HG02870 (cell line): Measurements from ENCODE around the gene MYO18B.

Experiments
- ATAC-seq: cut with Tn5 transposase; IDR thresholded peaks from one replicate; pipeline ENCODE4 v1.9.1; 2021; ENCODE audit warnings: mild to moderate bottlenecking, moderate library complexity; ENCODE audit not compliant: unreplicated experiment

Gene MYO18B

DNA sequence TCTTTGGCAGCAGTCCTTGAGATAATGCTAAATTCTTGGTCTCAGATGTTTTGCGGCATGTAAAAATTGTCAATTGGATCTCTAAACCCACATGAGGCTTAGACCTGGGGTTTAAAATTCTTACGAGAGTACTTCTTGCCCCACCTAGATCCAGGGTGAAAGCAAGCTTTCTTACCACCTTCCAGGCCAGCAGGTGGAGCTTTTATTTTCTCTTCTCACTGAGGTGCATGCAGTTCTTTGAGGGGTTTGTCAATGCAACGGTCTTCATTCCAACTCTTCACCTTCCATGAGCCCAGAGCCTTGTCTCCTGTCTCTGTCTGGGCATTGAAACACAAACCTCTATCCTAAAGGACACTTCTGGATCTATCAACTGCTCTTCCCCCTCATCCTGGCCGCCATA, 154.1 kb downstream of the MYO18B start:
- ATAC-seq = no peak

DNA sequence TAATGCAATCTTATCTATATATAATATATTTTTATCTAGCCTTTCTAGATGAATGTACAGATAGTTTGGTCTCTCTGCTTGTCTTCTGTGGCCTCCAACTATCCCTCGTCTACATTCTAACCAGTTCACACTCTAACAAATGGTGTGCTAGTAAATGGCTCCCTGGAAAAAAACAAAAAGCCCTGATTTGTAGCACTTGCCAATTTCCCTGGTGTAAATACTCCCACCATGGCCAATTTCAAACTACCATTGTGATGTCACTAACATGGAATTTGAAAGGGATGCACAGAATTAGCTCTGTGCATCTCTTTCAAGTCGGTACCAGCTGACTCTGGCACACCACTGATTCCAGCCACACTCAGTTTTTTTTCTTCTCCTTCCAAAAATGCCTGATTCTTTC, 154.6 kb downstream of the MYO18B start:
- ATAC-seq = no peak

DNA sequence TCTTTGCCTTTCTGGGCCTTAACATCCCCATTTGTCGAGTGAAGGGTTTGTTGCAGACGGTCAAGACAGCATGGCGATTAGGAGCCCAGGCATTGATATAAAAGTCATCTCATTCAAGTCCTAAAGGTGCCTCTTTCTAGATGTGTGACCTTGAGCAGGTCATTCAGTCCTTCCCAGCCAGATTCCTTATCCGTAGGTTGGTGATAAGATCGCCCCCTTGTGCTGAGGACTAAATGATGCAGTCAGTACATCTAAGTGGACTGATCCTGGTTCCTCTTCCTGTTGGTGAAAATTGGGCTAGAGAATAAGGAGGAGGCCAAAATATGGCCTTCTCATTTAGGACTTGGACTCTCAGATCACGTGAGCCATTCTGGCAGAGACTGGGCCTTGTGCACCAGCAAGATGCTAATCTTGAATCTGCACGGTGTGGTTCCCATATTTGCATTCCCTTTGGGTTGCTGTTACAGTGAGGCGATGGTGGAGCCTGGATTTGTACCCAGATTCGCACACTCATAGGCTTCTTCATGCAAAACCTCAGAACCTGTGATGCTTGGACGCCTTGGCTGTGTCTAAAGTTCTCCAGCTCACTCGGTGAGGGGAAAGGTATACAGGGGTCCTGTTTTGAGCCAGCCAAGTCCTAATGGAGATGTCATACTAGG, 156.8 kb downstream of the MYO18B start:
- ATAC-seq = no peak

DNA sequence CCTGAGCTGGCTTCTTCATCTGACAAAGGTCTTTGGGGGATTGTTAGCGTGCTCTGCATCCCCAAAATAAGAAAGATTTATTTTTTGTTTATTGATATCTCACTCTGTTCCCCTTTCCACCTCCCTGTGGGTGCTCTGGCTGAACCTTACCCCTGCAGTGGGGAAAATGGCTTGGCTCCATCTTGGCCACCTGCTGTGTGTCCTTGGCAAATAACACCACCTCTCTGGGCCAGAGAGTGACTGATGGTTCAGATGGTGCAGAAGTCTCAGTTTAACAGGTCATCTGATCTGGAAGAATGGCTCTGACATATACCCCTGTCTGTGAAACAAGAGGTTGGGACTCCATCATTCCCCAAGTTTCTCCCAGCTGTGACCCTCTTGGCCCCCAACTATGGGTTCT, 157.6 kb downstream of the MYO18B start:
- no peak for ATAC-seq

DNA sequence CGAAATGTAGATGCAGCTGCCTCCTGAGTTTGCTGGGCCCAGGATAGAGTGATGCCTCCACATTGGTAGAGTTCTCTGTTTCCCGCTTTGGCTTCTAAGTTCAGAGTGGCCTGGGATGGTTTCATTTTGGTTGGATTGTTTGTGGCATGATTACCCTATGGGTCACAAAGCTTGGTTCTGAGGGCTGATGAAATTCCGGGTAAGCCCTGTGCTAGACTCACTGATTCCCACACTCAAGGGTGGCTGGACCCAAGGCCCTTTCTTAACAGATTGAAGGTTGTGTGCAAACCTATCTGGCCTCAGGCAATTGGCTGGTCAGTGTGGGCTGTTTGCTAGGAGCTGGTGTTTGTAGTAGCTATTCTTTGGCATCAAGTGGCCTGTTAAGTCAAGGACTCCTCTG, 158.4 kb downstream of the MYO18B start:
- ATAC-seq = no peak

DNA sequence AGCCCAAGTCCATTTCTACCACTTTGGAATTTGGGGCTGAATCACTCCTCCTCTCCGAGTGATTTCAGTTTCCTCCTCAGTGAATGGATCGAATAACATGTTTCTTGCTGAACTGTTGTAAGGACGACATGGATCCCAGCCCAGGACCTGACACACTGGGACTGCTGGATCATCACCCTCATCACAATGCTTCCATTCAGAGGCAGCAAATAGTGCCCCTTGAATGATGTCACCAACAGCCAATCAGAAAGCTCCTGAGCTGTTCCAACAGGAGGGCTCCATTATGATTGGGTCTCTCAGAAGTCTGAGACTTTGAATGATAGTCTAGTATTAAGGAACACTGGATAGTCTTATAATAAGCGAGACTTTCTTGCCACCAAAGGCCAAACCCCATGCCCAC, 158.9 kb downstream of the MYO18B start:
- no peak for ATAC-seq

DNA sequence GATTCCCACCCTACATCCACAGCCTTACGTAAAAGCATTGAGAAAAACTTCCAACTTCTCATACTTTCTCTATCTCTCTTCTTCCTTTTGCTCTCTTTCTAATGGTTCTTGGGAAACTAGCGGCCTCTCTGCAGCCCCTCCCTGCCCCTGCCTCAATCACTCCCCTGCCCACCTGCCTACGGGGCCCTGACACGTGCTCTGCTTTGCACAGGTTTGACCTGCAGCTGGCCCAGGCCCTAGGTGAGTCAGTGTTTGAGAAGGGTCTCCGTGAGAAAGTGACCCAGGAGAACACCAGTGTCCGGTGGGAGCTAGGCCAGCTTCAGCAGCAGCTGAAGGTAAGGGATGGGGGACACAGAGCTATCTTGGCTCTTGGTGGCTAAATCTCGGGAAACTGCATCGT, 160.4 kb downstream of the MYO18B start:
- no peak for ATAC-seq

DNA sequence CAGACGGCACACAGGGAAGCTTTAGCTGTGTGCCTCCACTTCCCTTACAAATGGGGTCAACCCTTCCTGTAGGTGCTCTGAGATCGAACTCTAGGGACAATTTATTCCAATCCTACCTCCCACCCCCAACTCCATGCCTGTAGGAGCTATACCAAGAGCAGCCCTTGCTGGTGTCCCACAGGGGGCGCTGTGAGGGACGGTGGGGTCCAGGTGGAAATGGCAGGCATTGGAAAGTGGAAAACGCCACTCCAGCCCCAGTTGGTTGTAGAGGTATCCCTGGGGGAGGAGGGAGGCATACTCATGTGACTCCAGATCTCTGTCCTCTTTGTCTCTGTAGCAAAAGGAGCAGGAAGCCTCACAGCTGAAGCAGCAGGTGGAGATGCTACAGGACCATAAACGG, 161.3 kb downstream of the MYO18B start:
- no peak for ATAC-seq

DNA sequence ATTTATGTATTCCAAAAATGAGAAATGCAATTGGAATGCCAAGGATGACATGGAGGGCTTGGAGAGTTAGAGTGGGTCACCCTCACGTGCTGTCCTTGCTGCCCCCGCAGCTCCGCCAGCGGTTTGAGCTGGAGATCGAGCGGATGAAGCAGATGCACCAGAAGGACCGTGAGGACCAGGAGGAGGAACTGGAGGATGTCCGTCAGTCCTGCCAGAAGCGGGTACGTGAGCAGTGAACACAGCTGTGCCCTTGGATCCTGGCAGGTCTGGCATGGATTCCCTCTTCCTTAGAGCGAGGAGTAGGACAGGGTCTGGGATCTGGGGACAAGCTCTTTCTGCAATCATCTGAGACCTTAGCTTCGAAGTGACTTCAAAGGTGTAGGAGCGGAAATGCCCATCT, 166.2 kb downstream of the MYO18B start:
- no peak for ATAC-seq

DNA sequence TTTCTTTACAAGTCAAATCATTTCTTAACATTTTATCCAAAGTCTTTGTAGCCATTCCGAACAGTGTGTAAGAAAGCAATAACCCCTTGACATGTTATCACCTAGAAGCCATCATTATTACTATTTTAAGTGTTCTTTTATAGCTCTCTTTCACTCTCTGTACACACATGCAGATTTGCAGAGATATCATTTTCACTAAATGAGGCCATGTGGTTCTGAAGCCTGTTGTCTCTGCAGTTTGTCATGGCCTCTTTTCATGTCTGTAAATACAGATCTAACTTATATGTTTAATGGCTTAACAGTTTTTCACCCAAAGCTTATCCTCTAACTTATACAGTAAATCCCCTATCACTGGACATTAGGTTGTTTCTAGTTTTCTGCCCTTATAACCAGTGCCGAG, 166.8 kb downstream of the MYO18B start:
- ATAC-seq = no peak

DNA sequence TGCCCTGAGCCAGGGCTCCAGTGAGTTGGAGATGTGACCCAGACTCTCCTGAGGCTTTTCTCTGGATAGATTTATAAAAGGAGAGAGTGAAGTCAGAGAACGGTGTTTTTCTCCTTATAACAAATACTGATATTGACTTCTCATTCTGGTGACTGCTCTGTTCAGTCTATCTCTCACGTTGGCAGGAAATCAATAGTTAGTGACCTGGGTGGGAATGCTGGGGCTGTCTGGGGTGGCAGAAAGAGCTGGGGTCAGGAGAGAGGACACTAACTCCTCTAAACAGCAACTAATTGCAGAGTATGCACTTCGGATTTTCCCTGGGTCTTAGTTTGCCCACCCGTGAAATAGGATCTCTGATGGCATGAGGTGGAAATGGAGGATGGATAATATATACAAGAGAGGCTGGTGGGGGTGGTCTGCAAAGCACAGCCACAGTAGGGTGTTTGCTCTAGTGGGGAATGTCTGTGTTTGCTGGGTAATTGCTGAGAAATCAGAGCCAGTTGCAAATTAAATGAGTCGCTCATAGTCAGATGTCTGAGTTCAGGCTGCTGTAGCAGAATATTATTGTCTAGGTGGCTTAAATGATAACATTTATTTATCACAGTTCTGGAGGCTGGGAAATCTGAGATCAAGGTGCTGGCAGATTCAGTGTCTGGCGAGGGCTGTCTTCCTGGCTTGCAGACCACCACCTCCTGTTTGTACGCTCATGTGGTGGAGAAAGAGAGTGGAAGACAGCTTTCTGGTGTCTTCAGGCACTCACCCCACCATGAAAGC, 167.8 kb downstream of the MYO18B start:
- no peak for ATAC-seq

DNA sequence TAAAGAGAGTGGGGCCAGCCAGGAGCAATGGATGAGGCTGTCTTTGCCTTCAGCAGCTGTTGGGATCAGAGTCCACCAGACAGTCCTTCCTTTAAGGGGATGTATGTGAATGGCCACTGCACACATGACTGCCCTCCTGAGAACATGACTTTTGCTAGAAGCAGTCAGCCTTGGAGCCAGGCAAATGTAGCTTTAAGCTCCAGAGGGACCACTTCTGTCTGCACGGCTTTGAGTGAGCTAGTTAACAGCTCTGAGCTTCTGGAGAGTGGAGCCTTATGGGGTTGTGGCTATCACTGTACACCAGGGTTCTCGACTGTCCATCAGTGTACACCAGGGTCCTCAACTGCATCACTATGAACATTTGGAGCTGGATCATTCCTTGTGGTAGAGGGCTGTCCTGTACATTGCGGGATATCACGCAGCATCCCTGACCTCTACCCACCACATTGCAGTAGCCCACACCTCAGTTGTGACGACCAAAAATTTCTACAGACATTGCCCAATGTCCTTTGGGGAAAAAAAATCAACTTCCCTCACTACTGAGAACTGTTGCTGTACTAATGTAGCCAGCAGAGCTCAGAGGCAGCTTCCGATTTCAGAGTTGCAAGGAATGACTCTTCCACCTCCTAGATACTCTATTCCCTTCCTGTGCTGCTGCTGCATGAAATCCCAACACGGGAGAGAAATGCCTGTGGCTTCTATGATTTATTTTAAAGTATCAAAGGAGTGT, 169.4 kb downstream of the MYO18B start:
- ATAC-seq = no peak

DNA sequence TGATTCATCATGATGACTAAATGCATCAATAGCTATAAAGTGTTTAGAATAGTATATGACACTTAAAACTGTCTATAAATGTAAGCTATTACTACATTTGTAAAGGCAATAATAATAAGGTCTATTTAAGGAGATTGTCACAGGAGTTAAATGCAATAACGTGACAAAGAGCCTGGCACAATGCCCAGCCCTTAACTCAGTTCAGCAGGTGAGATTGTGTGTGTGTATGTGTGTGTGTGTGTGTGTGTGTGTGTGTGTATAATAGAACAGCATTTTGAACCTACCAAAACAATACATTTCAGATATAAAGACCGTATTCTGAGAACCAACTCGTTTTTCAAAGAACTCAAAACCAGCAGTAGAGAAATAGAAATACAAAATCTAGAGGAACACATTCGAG, 177.5 kb downstream of the MYO18B start:
- ATAC-seq = no peak

DNA sequence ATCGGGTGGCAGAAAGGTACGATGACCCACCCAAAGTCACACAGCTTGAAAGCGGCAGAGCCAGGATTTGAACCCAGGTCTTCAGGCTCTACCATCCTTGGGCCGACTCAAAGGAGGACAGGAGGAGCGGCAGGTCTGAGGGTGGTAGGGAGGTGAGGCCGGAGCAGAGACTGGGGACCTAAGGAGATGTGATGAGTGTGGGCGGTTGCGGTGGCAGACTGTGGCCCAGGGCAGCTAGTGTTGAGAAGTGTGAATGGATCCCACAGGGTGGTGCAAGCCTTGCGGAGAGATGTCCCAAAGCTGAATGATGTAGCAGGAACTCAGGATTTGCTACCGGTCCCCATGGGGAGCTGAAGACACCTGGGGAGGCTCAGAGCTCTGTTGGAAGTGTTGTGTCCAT, 180.2 kb downstream of the MYO18B start:
- ATAC-seq = no peak

DNA sequence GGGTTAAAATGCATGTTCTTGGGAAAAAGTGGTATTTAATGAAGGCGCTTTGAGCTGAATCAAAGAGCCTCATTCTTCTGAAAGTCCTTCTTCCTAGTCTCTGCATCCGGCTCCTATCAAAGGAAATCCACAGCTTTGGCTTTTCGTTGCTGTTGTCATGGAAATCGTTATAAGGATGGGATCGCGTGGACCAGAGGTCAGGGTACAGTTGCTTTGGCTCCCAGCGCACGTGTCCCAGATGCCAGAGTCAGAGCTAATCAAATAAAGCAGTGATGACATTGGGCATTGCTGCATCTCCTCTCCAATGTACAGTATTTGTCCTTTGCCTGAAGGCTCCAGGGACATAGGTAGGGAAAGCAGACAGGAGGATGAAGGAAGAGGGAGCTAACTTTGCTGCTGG, 181.9 kb downstream of the MYO18B start:
- ATAC-seq = no peak

DNA sequence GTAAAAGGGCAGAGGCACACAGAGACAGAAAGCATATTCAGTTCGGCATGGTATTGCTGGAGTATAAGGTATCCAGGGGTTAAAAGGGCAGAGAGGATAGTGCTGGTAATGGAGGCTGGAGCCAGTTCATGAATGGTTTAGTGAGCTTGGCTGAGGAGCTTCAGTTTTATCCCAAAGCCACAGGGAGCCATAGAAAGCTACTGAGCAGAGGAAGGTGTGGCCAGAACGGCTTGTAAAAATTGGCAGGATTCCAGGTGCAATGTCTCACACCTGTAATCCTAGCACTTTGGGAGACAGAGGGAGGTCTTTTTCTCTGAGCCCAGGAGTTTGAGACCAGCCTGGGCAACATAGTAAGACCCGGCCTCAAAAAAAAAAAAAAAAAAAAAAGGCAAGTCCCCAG, 186.1 kb downstream of the MYO18B start:
- no peak for ATAC-seq

DNA sequence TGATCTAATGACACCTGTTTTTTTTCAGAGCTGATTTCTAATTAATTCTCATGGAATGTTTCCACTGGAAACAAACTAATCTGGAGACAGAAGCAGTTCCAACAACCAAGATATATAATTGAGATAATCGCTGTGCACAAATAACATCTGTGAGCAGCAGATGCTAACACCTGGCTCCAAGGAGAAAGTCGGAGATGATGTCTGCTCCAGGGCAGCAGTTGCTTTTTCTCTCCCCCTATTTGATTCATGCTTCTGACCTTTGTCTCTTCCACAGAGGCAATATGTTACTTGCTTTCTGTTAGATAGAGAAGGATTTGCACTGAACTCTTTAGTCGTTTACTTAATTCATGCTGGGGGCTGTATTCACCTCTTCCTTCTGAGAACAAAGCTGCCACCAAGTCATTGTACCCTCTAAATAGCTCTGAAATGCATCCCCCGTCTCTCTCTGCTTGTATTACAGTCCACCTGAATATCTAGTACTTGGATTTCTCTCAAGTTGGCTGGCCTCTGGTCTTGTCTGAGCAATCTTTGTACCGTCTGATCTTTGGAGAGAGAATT, 187.4 kb downstream of the MYO18B start:
- no peak for ATAC-seq

DNA sequence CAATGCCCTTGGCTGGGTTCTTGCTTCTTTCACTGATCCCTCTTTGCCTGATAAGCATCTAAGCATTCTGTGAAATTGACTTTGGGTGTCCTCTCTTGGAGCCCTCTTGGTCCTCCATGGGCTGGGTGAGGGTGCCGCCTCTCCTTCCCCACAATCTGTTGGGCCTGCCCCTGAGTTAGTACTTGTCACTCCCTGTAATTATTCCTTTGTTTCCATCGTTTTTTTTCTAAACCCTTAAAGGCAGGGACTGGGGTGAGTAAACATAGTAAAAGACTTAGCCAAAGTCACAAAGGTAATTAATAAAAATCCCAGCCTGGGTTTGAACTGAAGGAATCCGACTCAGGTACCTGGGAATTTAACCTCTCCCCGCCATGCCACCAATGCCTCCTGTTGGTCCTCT, 188.1 kb downstream of the MYO18B start:
- no peak for ATAC-seq

DNA sequence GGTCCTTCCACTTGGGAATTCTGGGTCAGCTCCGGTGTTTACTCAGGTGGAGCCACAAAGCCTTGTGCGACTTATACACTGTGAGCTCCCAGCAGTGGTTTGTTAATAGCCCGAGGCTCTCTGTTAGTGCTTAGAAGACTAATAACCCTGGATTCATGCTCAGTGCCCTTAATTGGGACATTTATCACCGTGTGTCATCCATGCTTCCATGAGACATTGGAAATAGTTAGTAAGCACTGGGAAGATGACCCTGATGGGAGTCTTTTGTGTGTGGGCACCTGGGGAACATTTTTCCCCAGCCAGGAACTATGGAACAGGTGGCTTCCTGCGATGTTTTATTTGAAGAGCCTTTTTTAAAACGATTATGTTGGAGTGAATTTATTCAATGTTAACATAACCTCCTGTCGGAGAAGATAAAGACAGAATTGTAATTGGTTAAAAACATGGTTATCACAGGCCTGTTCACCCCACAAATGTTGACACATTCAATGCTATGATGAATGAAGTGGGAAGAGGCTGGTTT, 188.9 kb downstream of the MYO18B start:
- no peak for ATAC-seq

DNA sequence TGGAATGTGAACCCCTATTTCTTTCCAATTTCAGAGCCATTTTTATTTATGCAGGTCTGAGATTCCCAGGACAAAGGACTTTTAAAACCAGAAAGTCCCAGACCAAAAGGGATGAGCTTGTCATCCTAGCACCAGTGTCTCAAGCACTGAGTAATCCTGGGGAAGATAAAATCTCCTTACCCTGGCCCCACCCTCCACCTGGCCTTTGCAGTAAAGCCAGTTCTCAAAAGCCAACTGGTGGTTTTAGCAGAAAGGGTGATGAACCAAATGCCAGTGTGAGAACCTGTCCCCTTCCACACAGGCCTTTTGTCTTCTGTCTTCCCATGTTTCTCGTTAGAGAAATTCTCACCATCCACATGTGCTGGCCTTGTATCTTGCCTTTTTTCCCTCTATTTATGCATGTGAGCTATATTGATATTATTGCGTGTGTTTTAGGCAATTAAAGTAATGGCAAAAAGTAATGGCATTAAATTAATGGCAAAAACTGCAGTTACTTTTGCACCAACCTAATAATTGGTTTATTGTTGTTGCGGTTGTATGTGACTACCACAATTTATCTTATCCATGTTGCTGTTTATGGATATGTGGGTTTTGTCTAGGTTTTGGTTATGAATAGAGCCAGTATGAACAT, 191.3 kb downstream of the MYO18B start:
- no peak for ATAC-seq
